IMR-90 (cell line): ENCODE data around the gene TCOF1.
A peak's percentile ranks its signal among the peaks of the same experiment; 100 is the strongest.

Experiments used
- CEBPB ChIP-seq: IDR thresholded peaks from 2 replicates; pipeline ENCODE4 v1.6.1; 2012; ENCODE audit warnings: low read depth, low read length, improper control_type of control experiment
- CHD1 ChIP-seq: IDR thresholded peaks from 2 replicates; pipeline ENCODE4 v1.6.1; 2012; ENCODE audit warnings: low read depth, low read length, improper control_type of control experiment
- CTCF ChIP-seq: conservative IDR thresholded peaks from 2 replicates; pipeline ENCODE4 v1.5.1; 2012; ENCODE audit warnings: mild to moderate bottlenecking, low read depth, low read length, improper control_type of control experiment
- FOS ChIP-seq: fragments of 150-350 bp; IDR thresholded peaks from 2 replicates; pipeline ENCODE4 v1.6.1; 2016; ENCODE audit warnings: low read depth, low read length
- MXI1 ChIP-seq: IDR thresholded peaks from 2 replicates; pipeline ENCODE4 v1.6.1; 2012; ENCODE audit warnings: low read depth, mild to moderate bottlenecking, low read length, moderate library complexity, borderline replicate concordance
- POLR2A ChIP-seq: IDR thresholded peaks from 2 replicates; pipeline ENCODE4 v1.6.1; 2012; ENCODE audit warnings: mild to moderate bottlenecking, low read depth, low read length
- RAD21 ChIP-seq: IDR thresholded peaks from 2 replicates; pipeline ENCODE4 v1.6.1; 2012; ENCODE audit warnings: low read length, improper control_type of control experiment
- RFX5 ChIP-seq: IDR thresholded peaks from 2 replicates; pipeline ENCODE4 v1.8.0; 2012; ENCODE audit warnings: low read depth, mild to moderate bottlenecking, low read length, moderate library complexity
- SMC3 ChIP-seq: fragments of 150-350 bp; IDR thresholded peaks from 2 replicates; pipeline ENCODE4 v1.6.1; 2016; ENCODE audit warnings: low read depth, mild to moderate bottlenecking, antibody characterized with exemption, low read length, moderate library complexity

GRCh38 chr5:150323092-150323491 lies 34.4 kb upstream of the TCOF1 start:
- TF ChIP-seq POLR2A (no peak), CTCF (no peak), FOS (no peak), MXI1 (no peak), CHD1 (no peak), SMC3 (no peak), RAD21 (no peak), CEBPB (peak; percentile 99), RFX5 (no peak)
